ENCODE results near the gene SLC4A3.
A peak's percentile ranks its signal among the peaks of the same experiment; 100 is the strongest.

The SLC4A3 gene, protein sequence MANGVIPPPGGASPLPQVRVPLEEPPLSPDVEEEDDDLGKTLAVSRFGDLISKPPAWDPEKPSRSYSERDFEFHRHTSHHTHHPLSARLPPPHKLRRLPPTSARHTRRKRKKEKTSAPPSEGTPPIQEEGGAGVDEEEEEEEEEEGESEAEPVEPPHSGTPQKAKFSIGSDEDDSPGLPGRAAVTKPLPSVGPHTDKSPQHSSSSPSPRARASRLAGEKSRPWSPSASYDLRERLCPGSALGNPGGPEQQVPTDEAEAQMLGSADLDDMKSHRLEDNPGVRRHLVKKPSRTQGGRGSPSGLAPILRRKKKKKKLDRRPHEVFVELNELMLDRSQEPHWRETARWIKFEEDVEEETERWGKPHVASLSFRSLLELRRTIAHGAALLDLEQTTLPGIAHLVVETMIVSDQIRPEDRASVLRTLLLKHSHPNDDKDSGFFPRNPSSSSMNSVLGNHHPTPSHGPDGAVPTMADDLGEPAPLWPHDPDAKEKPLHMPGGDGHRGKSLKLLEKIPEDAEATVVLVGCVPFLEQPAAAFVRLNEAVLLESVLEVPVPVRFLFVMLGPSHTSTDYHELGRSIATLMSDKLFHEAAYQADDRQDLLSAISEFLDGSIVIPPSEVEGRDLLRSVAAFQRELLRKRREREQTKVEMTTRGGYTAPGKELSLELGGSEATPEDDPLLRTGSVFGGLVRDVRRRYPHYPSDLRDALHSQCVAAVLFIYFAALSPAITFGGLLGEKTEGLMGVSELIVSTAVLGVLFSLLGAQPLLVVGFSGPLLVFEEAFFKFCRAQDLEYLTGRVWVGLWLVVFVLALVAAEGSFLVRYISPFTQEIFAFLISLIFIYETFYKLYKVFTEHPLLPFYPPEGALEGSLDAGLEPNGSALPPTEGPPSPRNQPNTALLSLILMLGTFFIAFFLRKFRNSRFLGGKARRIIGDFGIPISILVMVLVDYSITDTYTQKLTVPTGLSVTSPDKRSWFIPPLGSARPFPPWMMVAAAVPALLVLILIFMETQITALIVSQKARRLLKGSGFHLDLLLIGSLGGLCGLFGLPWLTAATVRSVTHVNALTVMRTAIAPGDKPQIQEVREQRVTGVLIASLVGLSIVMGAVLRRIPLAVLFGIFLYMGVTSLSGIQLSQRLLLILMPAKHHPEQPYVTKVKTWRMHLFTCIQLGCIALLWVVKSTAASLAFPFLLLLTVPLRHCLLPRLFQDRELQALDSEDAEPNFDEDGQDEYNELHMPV

DNA sequence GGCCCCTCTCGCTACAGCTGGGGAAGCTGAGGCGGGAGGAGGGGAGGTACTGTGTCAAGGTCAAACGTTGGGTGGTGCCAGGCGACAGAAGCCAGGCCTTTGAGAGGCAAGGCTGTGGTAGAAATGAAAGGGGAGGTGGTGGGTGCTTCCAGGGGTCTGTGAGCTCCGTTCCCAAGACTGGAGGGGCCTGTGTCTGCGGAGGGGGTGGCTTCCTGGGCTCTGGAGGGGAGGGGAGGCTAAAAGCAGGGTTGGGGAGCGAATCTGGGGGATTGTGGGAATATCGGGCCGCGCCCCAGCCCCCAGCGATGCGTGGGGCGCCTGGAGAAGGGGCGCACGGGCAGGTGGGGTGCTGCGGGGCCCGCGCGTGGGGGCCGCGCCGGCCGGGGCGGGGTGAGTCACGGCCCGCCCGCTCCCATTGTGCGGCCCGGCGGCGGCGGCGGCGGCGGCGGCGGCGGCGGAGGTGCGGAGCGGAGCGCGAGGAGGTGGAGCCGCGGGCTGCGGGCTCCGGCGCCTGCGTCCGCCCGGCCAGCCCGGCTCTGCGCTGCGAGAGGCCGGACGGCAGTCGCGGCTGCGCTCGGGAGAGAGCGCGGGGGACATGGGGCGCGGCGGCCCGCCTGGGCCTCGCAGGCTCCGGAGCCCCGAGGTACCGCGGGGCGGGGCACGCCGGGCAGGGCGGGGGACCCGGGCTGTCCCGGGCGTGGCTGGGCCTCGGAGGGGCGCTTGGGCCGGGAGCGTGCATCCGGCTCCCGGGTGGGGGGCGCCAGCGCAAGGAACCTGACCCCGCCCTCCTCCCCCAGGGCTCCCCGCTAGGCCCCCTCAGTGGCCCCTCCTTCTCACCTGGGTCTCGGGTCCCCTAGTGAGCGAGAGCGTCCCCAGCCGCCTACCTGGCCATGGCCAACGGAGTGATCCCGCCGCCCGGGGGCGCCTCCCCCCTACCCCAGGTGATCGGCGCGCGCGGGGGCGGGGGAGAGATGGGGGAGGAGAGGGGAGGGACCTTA is at the start of gene SLC4A3:
TSS of gene SLC4A3 (plus strand) at position 528 of the 998 bp plus-strand sequence. CDS start at position 891, 363 bp downstream.
- peak; percentile 57 for DNase-seq

DNA sequence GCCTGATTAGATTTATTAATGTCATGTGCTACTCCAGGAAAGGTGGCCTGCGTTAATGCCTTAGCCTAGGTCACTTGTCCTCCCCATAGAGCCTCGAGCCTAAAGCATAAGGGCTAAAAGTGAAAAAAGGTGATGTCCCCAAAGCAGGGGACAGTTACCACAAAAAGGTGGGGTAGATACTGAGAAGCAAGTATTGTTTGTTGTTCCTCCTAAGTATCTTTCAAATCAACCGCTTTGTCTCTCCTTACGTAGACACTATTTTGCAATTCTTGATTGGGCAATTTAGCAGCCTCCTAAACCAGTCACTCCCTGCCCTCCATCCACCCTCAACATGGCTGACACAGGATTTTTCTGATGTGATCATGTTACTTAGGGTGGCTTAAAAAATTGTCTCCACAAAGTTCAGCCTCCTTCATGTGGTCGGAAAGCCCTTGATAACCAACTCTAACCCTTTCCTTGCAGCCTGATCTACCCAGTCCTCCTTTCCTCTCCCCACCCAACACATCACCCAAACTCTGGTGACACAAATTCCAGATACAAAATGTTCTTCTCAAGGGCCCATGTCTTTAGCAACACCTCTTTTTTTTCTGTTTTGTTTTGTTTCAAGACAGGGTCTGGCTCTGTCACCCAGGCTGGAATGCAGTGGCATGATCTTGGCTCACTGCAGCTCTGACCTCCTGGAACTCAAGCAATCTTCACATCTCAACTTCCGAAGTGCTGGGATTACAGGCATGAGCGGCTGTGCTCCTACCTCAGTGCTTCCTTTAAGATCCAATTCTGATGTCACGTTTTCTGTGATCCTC is 48.4 kb upstream of the SLC4A3 start:
- no peak for DNase-seq

DNA sequence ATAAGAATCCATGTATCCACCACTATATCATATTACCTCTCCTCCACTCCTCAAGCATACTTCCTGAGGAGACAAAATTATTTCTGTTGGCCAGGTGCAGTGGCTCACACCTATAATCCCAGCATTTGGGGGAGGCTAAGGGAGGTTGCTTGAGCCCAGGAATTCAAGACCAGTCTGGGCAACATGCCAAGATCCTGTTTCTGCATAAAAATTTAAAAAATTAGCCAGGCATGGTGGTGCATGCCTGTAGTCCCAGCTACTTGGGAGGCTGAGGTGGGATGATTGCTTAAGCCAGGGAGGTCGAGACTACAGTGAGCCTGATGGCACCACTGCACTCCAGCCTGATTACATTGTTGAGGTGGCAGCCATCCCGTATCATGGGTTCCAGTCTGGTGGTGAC is 46.1 kb upstream of the SLC4A3 start:
- no peak for DNase-seq

DNA sequence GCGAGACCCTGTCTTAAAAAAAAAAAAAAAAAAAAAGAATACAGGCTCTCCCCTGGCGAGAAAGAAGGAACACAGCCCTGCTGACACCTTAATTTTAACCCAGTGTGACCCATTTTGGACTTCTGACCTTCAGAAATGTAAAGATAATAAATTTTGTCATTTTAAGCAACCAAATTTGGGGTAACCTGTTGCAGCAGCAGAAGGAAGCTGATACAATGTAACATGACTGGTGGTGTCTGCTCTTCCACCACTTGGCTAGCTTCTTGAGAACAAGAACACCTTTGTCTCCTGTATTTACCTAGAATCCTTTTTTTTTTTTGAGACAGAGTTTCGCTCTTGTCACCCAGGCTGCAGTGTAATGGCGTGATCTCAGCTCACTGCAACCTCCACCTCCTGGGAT is 36.3 kb upstream of the SLC4A3 start:
- DNase-seq = no peak

DNA sequence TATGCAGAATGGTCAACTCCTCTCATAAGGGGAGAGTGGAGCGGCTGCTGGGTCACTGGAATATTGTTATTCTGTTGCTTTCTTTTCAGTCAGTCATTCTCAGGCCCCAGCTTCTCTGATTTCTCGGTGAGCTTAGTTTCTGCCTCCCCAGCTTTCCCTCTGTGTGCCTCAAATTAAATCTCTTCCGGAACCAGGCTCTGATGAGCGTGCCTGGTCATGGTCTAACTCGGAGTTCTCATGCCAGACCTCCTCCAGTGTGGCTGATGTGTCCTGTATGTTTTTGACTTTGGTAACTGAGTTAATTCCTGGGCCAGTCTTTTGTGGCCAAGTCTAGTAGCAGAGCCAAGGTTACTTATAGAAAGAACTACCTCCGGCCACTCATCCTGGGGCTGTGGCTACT is 34.7 kb upstream of the SLC4A3 start:
- no peak for DNase-seq

DNA sequence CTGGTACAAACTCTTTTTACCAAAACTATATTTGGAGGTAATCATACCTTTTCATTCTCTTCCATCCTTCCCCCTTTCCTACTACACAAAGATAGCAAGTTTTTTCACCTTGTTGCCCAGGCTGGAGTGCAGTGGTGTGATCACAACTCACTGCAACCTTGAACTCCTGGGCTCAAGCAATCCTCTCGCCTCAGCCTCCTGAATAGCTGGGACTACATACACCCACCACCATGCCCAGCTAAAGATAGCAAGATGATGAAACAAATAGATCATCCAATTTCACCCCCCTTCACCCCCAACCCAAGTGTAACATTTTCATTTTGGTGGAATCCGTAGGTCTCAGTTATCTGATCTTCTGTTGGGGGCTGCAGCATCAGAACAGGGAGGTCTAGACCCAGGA is 34.3 kb upstream of the SLC4A3 start:
- no peak for DNase-seq

DNA sequence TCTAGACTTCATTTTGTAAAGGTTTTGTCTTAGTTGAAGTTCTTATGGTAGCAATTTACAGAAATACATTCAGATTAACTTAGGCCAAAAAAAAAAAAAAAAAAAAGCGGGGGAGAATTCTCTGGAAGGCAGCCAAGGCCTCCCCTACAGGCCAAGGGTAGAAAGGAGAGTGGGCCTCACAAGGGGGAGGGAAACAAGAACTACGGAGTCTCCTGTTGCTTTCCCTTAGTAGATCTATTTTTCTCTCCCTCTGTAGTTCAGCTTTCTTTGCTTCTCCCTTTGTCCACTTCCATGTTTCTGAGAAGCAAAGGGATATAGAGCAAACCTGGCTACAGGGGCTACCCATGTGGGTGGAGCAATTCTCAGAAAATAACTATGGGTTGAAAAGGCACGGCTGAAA is 32.2 kb upstream of the SLC4A3 start:
- peak; percentile 80 for DNase-seq

DNA sequence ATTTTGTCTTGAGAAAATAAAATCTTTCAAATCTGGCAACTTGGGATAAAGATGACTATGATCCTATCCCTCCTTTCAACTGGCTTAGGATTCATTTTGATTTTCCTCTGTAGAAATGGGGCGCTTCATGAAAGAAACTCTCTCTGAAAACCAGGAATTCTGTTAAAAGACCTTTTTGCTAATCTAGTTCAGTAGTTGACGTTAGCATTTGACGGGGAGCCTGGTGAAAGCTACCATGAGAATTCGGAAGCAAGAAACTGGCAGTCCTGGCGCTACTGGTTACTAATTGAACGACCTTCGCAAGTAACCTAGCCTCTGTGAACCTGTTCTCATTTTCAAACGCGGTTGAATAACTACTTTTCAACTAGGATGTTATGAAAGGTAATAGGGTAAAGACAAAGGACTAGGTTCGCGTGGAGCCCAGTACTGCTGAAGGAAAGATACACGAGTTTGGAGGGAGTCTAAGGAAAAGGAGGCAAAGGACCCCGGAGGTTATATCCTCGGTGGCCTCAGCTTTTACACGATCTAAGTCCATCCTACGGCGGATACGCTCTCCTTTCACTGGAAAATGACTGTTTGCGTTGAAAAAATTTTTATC is 30.4 kb upstream of the SLC4A3 start:
- DNase-seq = no peak

DNA sequence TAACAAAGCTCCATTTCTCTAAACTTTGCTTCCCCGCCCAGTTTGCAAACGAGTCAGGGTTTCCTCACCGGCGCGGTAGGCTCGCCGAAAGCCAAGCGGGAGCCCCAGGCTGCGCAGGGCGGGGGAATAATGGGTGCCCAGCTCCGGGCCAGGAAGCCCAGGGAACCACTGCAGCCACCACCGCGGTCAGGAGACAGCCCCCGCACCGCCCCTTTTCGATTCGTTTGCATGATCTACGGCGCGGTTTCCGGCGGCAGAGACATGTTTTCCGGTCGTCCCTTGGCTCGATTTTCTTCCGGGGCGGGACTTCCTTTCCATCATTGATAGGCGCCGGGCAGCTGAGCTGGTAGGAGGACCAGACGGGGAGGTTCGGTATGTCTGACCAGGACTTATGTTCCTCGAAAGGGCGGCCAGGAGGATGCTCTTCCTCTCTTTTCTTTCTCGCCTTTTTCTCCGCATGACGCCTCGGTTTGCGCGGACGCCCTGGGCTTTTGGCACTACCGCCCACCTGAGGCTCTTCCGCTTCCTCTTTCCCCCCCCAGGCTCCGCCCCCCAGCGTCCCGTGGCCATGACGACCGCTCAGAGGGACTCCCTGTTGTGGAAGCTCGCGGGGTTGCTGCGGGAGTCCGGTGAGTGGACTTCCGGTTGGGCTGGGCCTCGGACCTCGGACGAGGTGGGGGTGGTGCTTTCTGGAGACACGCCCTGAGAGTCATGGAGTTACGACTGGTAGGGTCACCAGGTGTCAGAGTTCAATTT is 29.7 kb upstream of the SLC4A3 start, which contains the start of gene STK11IP:
TSS of gene STK11IP (plus strand) at position 306 of the 756 bp plus-strand sequence. CDS start at position 569, 263 bp downstream.
- DNase-seq = peak; percentile 98

DNA sequence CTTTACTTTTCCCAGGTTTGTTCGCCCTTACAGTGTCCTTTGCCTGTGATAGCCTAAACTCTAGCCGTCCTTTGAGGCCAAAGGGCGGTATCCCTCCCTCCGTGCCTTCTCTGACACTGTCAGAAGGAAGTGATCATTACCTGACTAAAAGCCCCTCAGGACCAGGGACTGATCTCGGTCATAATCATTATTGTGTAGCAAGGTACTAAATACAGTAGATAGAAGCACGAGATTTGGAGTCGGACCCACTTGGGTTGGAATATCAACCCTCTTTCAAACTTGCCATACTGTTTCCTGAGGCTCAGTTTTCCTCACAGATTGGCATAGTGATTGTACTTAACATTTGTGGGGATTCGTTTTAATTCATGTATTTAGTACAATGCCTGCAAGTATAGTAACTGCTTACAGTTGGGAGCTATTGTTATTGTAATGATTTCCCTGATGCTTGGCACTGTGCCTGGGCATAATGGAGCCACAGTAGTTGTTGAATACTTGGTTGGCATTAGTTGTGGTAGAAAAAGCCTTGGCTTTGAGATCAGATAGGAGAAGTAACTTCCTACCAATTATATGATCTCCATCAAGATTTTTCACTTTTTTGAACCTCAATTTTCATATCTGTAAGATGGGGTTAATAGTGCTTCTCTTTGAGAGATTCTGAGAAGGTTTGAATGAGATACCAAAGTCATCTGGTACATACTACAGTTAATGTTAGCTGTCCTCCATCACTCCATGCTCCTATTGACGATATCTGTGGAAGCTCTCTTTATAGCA is 28.9 kb upstream of the SLC4A3 start:
- DNase-seq = no peak

DNA sequence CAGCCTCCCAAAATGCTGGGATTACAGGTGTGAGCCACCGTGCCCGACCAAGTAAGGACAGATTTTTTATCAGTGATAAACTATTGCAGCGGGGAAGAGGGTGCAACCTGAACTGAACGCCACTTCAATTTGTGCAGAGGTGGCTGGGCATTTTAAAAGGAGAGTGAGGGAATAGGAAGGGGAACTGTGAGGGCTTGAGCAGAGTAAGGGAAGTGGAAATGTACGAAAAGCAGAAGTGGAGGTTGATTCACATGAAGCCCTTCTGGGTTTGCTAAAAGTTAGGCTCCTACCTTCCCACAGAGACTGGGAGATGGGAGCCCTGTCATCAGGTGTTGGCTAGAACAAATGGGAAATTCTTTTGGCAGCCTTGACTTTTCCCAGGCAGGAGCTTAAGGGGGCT is 23.7 kb upstream of the SLC4A3 start:
- no peak for DNase-seq

DNA sequence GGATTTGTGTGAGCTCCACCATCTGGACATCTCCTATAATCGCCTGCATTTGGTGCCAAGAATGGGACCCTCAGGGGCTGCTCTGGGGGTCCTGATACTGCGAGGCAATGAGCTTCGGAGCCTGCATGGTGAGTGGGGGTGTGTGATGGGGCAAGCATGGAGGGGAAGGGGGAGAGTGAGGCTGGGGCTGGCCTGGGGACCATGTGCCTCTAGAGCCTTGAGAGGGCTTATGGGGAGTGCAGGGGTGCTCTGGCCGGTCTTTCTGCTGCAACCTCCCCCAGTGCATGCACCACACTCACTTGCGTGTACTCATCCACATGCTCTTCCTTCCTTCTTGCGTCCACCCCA is 21.8 kb upstream of the SLC4A3 start:
- DNase-seq = no peak

DNA sequence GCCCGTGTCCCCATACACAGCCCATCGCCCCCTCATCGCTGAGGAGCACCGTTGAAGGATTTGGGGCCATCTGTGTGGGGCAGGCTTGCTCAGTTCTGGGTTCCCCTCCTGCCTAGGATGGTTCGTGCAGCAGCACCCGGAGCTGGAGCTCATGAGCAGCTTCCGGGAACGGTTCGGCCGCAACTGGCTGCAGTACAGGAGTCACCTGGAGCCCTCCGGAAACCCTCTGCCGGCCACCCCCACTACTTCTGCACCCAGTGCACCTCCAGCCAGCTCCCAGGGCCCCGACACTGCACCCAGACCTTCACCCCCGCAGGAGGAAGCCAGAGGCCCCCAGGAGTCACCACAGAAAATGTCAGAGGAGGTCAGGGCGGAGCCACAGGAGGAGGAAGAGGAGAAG is 19.5 kb upstream of the SLC4A3 start:
- DNase-seq = no peak

DNA sequence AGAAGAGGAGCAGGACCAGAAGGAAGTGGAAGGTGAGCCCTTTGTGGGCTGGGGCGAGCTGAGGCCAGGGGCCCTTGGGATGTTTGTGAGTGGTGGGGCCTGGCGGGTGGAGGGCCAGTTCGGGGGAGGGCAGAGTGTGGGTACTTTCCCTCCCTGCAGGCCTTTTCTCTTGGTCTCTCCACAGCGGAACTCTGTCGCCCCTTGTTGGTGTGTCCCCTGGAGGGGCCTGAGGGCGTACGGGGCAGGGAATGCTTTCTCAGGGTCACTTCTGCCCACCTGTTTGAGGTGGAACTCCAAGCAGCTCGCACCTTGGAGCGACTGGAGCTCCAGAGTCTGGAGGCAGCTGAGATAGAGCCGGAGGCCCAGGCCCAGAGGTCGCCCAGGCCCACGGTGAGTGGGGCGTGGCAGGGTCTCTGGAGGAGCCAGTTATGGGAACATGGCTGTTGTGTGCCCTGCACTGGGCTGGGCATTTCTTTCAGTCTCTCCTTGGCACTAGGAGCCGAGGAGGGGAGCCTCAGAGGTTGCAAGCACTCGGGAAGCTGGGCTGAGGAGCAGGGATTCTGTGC is 18.9 kb upstream of the SLC4A3 start:
- DNase-seq = no peak

DNA sequence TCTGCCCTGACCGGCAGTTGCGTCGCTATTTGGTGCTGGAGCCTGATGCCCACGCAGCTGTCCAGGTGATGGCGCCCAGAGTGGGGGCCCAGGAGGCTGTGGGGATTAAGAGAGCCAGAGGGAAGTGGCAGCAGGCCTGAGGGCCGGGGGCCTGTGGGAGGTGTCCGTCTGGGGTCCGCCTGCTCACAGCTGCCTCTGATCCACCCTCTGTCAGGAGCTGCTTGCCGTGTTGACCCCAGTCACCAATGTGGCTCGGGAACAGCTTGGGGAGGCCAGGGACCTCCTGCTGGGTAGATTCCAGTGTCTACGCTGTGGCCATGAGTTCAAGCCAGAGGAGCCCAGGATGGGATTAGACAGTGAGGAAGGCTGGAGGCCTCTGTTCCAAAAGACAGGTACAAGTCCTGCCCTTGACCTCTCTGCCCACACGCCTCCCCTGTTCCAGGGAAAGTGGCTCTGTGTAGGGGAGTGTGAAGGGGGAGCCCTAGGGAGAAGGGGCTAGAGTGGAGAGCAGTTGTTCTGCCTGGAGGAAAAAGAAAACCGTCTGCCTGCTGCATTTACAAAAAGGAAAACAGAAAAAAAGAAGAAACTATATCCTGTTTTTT is 18.2 kb upstream of the SLC4A3 start:
- DNase-seq = no peak

DNA sequence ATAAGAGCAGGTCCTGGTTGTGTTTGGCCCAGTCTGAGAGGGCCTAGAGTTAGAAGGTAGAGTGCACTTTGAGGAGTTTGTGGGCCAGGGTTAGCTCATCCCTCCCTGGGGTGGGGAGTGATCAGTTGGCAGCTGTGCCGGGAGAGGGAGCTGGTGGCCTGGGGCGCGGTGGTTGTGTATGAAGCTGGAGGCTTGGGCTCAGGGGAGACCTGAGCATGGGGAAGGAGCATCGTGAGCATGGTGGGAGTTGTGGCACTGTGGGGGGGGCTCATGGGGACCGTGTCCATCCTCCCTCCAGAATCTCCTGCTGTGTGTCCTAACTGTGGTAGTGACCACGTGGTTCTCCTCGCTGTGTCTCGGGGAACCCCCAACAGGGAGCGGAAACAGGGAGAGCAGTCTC is 16.1 kb upstream of the SLC4A3 start:
- no peak for DNase-seq

DNA sequence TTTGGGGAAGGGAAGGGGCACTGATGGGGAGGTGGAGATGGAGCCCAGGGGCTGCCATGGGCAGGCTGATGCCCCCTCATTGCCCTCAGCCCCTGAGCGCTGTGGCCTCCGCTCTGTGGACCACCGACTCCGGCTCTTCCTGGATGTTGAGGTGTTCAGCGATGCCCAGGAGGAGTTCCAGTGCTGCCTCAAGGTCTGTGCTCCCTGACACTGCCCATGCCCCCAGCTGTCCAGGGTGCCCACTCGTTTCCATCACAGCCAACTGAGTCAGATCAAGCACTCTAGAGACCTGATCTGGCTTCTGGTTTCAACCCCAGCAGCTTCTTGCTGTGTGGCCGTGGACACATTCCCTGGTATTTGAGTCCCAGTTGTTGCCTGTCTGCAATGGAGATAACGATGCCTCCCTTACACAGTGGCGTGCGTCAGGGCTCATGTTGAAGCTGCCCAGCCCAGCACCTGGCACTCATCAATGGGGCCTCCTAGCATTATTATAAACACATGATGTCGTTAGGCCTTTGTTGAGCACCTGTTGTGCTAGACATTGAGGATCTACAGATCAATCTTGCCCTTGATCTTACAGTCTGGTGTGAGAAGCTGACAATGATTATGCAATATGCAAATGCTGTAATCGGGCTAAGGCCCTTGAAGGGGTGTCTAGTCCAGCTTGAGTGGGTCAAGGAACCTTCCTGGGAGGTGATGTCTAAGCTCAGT is 15.4 kb upstream of the SLC4A3 start:
- DNase-seq = no peak

Measured in right forelimb (tissue), 1 donor.